ENCODE data around the gene PDE4A.
"Not testable (repeated sequence)": the region's sequence is repeated elsewhere in the genome, so short reads cannot be mapped to it uniquely, and the experiment has no call there.

The PDE4A gene

DNA sequence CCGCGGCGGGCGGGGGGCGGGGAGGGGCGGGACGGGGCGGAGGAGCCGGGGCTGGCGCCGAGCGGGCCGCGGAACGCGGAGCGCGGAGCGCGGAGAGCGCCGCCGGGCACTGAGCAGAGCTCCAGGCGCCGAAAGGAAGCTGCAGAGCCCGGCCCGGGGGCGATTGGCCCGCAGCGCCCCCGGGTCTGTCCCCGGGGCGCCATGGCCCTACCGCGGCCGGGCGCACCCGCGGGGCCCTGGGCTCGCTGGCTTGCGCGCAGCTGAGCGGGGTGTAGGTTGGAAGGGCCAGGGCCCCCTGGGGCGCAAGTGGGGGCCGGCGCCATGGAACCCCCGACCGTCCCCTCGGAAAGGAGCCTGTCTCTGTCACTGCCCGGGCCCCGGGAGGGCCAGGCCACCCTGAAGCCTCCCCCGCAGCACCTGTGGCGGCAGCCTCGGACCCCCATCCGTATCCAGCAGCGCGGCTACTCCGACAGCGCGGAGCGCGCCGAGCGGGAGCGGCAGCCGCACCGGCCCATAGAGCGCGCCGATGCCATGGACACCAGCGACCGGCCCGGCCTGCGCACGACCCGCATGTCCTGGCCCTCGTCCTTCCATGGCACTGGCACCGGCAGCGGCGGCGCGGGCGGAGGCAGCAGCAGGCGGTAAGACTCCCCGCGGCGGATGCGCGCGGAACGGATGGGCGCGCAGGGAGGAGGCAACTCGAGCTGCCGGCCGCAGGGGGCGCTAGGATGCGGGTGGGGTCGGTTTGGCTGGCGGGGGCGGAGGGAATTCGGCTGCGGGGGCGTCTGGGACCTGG lies at the start of gene PDE4A:
PDE4A (plus strand) TSS at position 95 of the 796 bp plus-strand sequence; CDS start at position 322, 227 bp downstream.
- DNase-seq (ENCODE audit: low read depth, low spot score): no peak

DNA sequence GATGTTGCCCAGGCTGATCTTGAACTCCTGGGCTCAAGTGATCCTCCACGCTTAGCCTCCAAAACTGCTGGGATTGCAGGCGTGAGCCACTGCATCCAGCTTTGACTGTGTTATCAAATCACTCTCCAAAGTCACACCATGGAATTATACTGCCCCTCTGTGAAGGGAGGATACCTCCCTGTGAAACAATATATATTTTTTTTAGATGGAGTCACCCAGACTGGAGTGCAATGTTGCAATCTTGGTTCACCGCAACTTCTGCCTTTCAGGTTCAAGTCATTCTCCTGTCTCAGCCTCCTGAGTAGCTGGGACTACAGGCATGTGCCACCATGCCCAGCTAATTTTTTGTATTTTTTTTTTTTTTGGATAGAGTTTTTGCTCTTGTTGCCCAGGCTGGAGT lies 47.6 kb upstream of the PDE4A start:
- DNase-seq (ENCODE audit: low read depth, low spot score): no peak

DNA sequence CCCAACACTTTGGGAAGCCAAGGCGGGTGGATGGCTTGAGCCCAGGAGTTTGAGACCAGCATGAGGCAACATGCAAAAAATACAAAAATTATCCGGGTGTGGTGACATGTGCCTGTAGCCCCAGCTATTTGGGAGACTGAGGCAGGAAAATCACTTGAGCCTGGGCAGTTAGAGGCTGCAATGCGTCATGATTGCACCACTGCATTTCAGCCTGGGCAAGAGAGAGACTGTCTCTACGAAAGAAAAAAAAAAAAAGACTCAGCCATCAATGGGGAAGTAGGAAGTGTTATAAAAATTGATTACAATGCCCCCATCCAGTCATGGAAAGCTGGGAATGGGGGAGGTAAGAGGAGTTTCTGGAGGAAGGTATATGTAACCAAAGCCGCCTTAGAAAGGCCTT lies 45.4 kb upstream of the PDE4A start:
- no peak for DNase-seq (ENCODE audit: low read depth, low spot score)

DNA sequence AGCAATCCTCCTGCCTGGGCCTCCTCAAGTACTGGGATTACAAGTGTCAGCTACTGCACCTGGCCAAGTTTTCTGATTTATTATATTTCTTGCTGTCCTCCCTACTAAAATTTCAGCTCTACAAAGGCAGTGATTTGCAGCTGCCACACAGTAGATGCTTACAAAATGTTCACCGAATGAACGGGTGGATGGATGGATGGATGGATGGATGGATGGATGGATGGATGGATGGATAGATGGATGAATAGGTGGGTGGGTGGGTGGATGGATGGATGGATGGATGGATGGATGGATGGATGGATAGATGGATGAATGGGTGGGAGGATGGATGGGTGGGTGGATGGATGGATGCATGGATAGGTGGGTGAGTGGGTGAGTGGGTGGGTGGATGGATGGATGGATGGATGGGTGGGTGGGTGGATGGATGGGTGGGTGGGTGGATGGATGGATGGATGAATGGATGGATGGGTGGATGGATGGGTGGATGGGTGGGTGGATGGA lies 43.1 kb upstream of the PDE4A start:
- not testable (repeated sequence) for DNase-seq (ENCODE audit: low read depth, low spot score)

DNA sequence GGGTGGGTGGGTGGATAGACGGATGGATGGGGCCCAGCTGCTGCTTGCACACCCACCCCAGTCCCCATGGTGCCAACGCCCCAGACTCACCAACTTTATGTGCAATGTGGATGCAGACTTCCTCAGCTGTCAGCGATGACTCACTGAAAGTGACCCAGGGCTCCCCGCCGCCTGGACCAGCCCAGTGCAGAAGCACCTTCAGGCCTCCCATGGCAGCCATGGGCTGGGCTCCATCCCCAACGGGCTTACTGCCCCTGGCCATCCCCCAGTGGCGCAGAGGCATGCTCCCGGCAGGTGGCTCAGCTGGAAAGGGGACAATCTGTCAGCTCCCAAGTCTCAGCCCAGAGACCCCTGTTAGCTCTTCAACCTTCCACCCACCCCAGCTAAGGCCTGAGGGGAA lies 42.2 kb upstream of the PDE4A start:
- no peak for DNase-seq (ENCODE audit: low read depth, low spot score)

DNA sequence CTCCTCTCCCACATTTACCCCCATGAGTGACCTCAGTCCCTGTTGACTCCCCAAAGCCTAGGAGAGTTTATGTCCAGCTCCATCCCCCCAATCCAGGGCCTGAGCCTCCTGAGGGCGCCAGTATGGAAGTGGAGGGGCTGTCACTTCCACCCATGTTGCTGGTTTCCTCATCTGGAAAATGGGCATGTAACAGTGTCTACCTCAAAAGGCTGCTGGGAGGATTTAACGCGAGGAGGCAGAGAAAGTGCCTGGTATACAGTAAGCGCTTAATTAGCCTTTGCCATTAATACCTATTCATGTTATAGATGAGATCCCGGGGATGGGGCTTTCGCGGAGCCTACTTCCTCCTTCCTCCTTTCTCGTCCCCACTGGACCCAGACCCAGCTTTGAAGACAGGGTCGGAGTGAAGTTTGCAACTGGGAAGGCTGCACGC lies 40.4 kb upstream of the PDE4A start:
- DNase-seq (ENCODE audit: low read depth, low spot score): no peak

DNA sequence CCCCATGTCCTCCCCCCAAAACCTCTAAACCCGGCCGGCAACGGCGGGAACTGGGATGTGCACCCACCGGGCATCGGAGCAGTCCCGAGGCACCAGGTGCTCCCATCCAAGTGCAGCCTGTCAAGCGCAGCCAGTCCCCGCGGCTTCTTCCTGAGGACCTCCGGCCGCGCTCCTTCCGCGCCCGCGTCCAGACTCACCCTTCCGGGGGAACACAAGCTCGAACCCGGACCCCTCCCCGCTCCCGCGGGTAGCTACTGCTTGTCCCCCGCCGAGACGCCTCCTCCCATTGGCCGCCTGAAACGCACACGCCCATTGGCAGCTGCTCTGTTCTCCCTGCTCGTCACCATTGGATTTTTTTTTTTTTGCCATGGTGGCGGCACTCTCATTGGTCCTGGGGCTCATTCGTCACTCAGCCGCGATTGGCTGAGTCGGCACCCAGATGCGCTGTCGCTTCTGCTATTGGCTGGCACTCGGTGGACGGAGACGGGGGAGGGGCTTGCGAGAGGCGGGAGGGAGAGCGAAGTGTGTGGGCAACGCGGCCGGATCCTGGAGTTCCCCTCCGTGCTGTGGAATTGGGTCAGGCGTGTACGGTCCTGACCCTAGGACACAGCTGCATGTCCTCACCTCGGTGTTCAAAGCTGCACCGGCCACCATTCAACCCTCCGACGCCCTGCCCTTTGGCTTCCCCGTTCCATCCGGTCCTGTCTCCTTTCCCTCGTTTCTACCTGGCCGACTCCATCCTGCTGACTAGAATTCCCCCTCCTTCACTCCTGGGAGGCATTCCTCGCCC lies 39.8 kb upstream of the PDE4A start, which contains the start of gene TYK2:
TYK2 (minus strand) TSS at position 260 of the 790 bp plus-strand sequence. CDS start 2,166 bp downstream, outside the sequence.
- peak; percentile 93 for DNase-seq (ENCODE audit: low read depth, low spot score)

DNA sequence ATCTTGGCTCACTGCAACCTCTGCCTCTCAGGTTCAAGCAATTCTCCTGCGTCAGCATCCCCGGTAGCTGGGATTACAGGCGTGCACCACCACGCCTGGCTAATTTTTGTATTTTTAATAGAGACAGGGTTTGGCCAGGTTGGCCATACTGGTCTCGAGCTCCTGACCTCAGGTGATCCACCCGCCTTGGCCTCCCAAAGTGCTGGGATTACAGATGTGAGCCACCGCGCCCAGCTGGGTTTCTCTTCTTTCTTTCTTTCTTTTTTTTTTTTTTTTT lies 37.2 kb upstream of the PDE4A start:
- not testable (repeated sequence) for DNase-seq (ENCODE audit: low read depth, low spot score)

DNA sequence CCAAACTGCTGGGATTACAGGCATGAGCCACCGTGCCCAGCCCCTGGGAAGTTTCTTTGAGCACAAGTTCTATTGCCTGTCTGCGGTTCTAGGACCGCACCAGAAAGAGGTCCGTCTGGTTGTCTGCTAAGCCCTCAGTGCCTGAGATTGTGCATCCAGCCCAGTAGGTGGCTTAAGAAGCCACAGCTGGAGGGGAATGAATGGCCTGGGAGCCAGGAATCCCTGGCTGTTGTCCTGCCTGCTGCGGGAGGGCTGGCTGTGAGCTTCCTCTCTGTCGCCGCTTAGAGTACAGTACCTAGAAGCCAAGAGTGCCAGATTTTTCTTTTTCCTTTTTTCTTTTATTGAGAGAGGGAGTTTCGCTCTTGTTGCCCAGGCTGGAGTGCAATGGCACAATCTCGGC lies 35.8 kb upstream of the PDE4A start:
- no peak for DNase-seq (ENCODE audit: low read depth, low spot score)

DNA sequence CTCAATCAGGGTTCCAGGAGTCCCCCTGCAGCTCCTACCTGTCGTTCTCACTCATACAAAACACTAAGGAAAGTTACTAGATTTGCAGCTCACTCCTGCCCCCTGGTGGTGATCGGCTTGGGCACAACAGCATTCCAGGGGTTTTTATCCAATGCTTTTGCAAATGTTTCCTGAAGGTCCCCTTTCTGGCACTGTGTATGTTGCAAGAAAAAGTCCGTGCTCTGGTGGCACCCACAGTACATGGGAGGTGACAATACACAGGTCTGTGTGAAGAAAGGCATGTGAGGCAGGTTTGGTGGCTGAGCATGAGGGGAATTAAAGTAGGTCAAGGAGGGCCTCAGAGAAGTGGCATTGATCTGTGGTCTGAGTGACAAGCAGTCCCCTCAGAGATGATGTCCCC lies 31.4 kb upstream of the PDE4A start:
- no peak for DNase-seq (ENCODE audit: low read depth, low spot score)

DNA sequence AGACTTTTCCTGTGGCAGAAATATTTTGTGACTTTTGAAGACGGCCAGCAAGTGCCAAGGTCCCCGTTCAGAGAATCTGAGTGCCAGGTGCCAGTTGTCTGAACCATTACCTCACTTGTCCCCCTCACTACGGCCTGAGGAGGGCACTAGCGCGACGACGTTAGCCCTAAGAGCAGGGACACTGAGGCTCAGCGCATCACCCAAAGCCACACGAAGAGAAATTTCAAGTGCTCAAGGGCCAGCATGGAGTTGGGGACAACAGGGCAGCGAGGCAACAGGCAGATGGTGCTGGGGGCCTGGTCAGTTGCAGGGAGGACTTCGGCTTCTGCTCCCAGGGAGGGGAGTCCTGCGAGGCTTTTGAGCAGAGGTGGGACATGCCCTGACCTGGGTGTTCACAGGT lies 30.5 kb upstream of the PDE4A start:
- no peak for DNase-seq (ENCODE audit: low read depth, low spot score)

DNA sequence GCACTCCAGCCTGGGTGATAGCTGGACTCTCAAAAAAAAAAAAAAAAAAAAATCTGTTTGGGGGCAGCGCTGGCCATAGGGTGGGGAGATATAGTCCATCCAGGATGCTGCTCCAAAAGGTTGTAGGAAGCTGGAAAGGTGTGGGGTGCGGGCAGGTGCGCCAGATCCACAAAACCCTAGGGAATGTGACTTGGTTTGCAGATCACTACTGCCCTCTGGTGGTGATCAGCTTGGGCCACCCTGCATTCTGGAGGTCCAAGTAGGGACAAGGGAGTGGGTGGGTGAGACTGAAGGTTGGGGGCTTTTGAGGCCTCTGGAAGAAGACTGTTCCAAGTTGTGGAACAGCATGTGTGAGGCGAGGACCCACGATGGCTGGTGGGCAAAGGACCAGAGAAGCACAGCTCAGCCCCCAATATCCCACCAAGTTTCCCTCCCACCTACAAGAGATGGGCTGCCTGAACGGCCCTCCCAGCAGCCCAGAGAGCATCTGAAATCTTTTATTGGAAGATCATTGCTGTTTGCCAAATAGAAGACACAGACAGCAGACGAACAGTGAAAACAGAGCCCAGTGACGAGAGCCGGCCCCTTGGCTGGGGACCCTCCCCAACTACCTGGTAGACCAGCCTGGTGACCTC lies 29.6 kb upstream of the PDE4A start:
- no peak for DNase-seq (ENCODE audit: low read depth, low spot score)

DNA sequence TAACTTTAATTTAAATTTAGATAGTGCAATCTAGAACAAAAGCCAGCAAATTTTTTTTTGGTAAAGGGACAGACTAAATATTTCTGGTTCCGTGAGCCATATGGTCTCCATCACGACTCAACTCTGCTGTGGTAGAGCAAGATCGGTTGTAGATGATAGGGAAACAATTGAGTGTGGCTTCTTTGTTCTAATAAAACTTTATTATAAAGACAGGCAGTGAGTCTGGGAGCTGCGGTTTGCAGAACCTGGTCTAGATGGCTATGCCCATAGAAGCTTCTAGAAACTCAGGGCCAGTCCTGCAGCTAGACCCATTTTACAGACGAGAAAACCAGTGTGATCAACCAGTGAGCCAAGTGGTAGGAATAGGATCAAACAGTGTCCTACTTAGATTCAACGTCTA lies 28.2 kb upstream of the PDE4A start:
- no peak for DNase-seq (ENCODE audit: low read depth, low spot score)

DNA sequence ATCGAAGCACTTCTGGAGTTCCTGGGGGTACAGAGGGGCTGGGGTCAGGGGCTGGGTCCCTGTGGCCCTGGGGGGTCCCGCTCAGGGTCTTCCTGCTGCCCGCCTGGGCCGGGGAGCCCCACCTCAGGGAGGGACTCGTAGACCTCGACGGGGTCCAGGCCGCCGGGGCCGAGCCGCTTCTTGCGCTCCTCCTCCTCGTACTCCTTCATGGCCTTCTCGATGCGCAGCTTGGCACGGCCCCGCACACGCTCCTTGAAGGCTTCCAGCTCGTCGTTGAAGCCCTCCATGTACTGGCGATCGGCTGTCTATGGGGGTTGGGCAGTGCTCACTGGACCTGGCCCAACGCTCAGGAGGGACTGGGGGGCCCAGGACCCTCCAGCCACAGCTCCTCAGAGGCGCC lies 27.2 kb upstream of the PDE4A start:
- DNase-seq (ENCODE audit: low read depth, low spot score): no peak

DNA sequence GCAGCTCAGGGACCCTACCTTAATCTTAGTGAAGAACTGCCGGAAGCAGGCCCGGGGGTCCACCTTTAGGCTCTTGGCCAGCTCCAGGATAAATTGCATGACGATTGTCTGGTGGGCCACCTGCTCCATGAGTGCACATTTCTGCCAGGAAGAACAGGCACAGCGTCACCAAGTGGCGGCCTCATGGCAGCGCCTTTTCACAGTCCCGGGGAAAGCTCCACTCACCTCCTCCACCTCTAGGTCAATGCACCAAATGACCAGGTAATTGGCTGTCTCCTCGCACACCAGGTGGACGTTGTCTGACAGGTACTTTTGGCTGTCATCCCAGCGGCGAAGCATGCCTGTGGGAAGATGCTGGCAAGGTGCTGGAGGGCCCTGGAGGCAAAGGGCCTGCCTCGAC lies 25.3 kb upstream of the PDE4A start:
- DNase-seq (ENCODE audit: low read depth, low spot score): no peak

DNA sequence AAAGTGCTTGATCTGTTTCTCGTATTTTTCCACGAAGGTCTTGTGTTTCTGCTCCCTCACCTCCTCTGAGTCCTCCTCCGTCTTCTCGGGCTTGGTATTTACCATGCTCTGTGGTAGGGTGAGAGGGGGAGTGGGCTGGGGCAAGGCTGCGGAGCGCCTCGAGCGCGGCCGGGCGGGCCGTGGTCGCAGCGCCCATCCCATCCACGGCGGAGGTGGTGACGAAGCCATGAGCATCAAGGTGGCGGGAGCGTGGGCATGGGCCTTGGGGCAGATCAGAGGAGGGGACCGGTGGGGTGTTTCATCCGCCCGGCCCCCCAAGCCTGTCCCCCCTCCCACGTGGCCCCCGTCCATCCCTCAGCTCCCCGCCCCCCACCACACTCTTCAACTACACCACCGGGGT lies 24.9 kb upstream of the PDE4A start:
- DNase-seq (ENCODE audit: low read depth, low spot score): no peak

DNA sequence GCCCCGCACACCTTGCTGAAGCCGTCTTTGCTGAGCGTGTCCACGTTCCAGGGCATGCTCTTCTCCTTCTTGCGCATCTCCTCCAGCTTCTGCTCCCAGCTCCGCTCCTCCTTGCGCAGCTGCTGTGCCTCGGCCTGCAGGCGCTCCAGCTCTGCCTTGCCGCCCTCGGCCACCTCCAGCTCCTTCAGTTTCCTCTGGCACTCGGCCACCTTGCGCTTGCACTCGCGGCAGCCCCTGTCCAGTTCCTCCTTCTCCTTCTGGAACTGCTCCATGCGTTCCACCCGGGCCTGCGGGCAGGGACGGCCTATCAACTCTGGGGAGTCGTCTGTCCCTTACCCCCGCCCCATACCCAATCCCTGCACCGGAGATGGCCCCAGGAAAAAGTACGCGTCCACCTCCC lies 24.4 kb upstream of the PDE4A start:
- no peak for DNase-seq (ENCODE audit: low read depth, low spot score)

DNA sequence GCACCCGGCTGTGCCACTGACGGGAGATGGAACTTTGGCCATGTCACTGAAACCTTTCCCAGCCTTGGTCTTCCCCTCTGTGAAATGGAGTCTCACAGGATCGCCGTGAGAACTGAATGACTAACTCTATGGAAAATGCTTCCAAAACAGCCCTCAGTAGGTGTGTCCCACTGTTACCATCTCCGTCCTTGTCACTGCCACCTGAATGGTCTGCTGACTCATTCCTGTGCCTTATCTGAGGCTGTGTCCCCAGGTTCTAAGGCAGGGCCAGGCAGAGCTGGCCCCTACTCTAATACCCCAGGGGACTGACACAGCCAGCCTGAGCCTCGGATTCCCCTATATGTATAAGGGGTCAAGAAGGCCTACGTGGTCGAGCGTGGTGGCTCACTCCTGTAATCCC lies 21.5 kb upstream of the PDE4A start:
- no peak for DNase-seq (ENCODE audit: low read depth, low spot score)

DNA sequence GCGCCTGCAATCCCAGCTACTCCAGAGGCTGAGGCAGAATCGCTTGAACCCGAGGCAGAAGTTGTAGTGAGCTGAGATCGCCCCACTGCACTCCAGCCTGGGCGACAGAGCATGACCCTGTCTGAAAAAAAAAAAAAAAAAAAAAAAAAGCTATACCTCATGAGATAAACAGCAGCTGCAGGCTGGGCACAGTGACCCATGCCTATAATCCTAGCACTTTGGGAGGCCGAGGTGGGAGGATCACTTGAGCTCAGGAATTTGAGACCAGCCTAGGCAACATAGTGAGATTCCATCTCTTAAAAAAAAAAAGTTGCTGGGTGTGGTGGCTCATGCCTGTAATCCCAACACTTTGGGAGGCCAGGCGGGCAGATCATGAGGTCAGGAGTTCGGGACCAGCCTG lies 21.0 kb upstream of the PDE4A start:
- not testable (repeated sequence) for DNase-seq (ENCODE audit: low read depth, low spot score)

DNA sequence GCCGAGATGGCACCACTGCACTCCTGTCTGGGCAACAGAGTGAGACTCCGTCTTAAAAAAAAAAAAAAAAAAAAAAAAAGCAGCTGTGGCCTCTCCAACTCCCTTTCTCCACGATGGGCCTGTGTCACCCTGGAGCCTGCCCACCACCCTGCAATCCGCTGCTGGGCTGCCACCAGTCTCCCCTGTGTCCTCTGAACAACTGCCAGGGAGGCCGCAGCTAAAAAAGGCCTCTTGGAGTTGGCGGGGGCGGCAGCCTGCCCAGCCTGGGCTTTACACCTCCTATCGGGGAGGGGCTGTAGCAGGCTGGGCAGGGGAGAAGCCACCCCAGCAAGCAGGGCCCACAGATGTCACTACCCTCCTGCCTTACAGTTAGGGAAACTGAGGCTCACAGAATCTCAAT lies 20.5 kb upstream of the PDE4A start:
- no peak for DNase-seq (ENCODE audit: low read depth, low spot score)

DNA sequence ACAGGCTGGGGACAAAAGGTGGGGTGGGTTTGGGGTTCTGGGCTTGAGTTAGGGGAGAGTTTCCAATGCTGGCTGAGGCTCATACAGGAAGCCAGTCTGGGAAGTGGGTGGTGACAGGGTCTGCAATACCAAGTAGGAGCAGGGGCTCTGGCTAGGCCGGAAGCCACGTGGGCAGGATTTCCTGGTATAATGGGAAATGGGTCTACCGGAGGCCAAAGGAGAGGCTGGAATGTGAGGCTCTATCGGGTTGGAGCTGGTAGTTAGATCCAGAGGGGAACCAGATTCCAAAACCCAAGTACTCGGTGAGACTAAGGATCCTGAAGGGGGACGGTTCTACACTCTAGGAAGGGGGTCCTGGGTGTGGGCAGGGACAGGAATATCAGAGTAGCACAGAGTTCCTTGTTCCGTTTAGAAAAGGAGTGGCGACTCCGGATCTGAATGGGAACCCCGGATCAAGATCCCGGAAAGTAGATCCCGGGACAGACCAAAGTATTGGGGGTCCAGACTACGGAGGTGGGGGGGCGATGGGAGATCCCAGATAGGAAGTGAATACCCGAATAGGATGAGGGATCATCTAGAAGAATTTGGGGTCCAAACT lies 17.8 kb upstream of the PDE4A start:
- no peak for DNase-seq (ENCODE audit: low read depth, low spot score)
